ENCODE results near the gene CENPU. TPM values are rescaled to one million over a fixed set of nuclear protein-coding genes. Genes with fewer than 3 reads are reported as not detected.
A peak's percentile ranks its signal among the peaks of the same experiment; 100 is the strongest.

CENPU gene
- total and polyA plus RNA-seq, 2 of the 13 experiments (the other 11 are each of a cell fraction or from before 2014, with no cell fraction given), result 11.7 to 35.8 TPM

GRCh38 chr4:184778325-184778724 lies 44.4 kb upstream of the CENPU start (continued):
- TF ChIP-seq MLXIP (CRISPR knock-in tag; IDR thresholded peaks at IDR 0.05; ENCODE audit: borderline replicate concordance), result no peak
- no peak for TF ChIP-seq HDAC6 (IDR thresholded peaks at IDR 0.05; ENCODE audit: low read depth, low read length)
- TF ChIP-seq ZNF720 (CRISPR knock-in tag; IDR thresholded peaks at IDR 0.05), result no peak
- no peak for TF ChIP-seq MAFF (IDR thresholded peaks at IDR 0.05; ENCODE audit: low read depth, low read length)
- no peak for TF ChIP-seq ZNF577 (CRISPR knock-in tag; IDR thresholded peaks at IDR 0.05; ENCODE audit: borderline replicate concordance, low read depth)
- TF ChIP-seq SMARCC2 (IDR thresholded peaks at IDR 0.05), result no peak
- no peak for TF ChIP-seq ZBTB7B (CRISPR knock-in tag; IDR thresholded peaks at IDR 0.05)
- TF ChIP-seq TOE1 (CRISPR knock-in tag; IDR thresholded peaks at IDR 0.05), result no peak
- no peak for TF ChIP-seq ZNF12 (CRISPR knock-in tag; IDR thresholded peaks at IDR 0.05)

- CTCF ChIA-PET (ENCODE audit: low intra/inter-chr PET ratio, low total read pairs), result no interaction called here
- Histone ChIP-seq H4K20me1 (ENCODE audit: insufficient read depth, low read length) (no peaks in the 10 kb centered on the region), H3K4me1 (ENCODE audit: insufficient read depth, low read length) (peaks cover 17% of the 10 kb centered on the region), H3K4me2 (ENCODE audit: low read depth, low read length) (no peak overlapping the region), H3K9ac (ENCODE audit: insufficient read depth, low read depth, low read length) (no peak overlapping the region), H3K27ac (ENCODE audit: extremely low read length, insufficient read depth, low read length) (no peak overlapping the region), H3K79me2 (ENCODE audit: insufficient read depth, low read length) (no peaks in the 10 kb centered on the region), H3K36me3 (replicated peaks in 1 of 2; ENCODE audit: control insufficient read depth in 1 of 2, insufficient read depth in 2 of 2, low read length in 2 of 2) (peaks cover 3 to 5% of the 10 kb centered on the region in 2 experiments; a peak in 3 of 5 replicates), H3K9me3 (ENCODE audit: low read length) (no peaks in the 10 kb centered on the region), H2AFZ (ENCODE audit: low read length) (no peak overlapping the region), H3K27me3 (ENCODE audit: control insufficient read depth in 1 of 2, insufficient read depth in 2 of 2, low read length in 2 of 2) (no peaks in the 10 kb centered on the region), H3K4me3 (replicated peaks in 1 of 3; ENCODE audit: insufficient read depth in 1 of 3, low read depth in 2 of 3, low read length in 3 of 3) (no peak overlapping the region)
- FAIRE-seq (no peak), DNase-seq (ENCODE audit: low spot score) (no peak), ATAC-seq (peak; percentile 68)
- intact Hi-C loops (cut with micrococcal nuclease; ENCODE audit: unreplicated experiment), result no loop called here
- in situ Hi-C loops (cut with HindIII; ENCODE audit: extremely low pct_ligation_motif_present, low pct_unique_long_range_greater_than_20kb), result no loop called here
- BruUV-seq (replicated peaks), result no TSS peak
- POLR2A ChIA-PET, result no interaction called here
- 34% methylated on average over 5 of the region's 5 CpGs for WGBS (ENCODE audit: low lambda C conversion rate)
- TF ChIP-seq GATAD2A (CRISPR knock-in tag; IDR thresholded peaks at IDR 0.05), result peak; percentile 90
- TF ChIP-seq THAP11 (CRISPR knock-in tag; IDR thresholded peaks at IDR 0.05), result 0 out of 2 replicates have a peak, but pooled peaks have one; percentile 21
- 0 out of 2 replicates have a peak, but pooled peaks have one; percentile 31 for TF ChIP-seq MIXL1 (CRISPR knock-in tag; IDR thresholded peaks at IDR 0.05)
- no peak for TF ChIP-seq PCBP2 (optimal IDR thresholded peaks at IDR 0.05; ENCODE audit: low read depth, low read length, poor library complexity, severe bottlenecking)
- TF ChIP-seq HNF4A (CRISPR knock-in tag; IDR thresholded peaks at IDR 0.05), result 0 out of 2 replicates have a peak, but pooled peaks have one; percentile 9
- TF ChIP-seq PAX8 (CRISPR knock-in tag; IDR thresholded peaks at IDR 0.05; ENCODE audit: borderline replicate concordance), result no peak
- peak; percentile 72 to 87; a peak in 3 of 4 replicates for TF ChIP-seq NR2F1 (CRISPR knock-in tag; IDR thresholded peaks at IDR 0.05)
- peak; percentile 85 for TF ChIP-seq FOXA3 (CRISPR knock-in tag; IDR thresholded peaks at IDR 0.05)
- TF ChIP-seq ZNF414 (CRISPR knock-in tag; IDR thresholded peaks at IDR 0.05), result no peak
- TF ChIP-seq NR2F2 (IDR thresholded peaks at IDR 0.05; ENCODE audit: borderline replicate concordance, low read depth), result peak; percentile 88
Observed at GRCh38 chr4:184776821-184777220, 42.9 kb upstream of the CENPU start.
